ENCODE measurements around the gene DTWD2. TPM values are rescaled to one million over a fixed set of nuclear protein-coding genes. Genes with fewer than 3 reads are reported as not detected.

Gene DTWD2
- total and polyA plus RNA-seq, 2 experiments from 2014 or later, result 4.1 to 15.4 TPM

- H3K36me3 Mint-ChIP-seq (ENCODE audit: low read depth), result no peaks in the 10 kb centered on the region
- H3K4me3 Mint-ChIP-seq, result no peak overlapping the region
- Histone ChIP-seq H3K4me1 (ENCODE audit: insufficient read depth) (peaks cover 4% of the 10 kb centered on the region; the same call in 1 of the 2 replicates), H3K9me2 (ENCODE audit: insufficient read depth) (no peaks in the 10 kb centered on the region), H3K36me3 (ENCODE audit: insufficient read depth) (no peaks in the 10 kb centered on the region), H3K27ac (ENCODE audit: low read depth) (no peak overlapping the region), H2AFZ (no peak overlapping the region), H3F3A (replicated peaks; ENCODE audit: low read depth) (no peaks in the 10 kb centered on the region), H4K20me1 (replicated peaks; ENCODE audit: insufficient read depth) (no peaks in the 10 kb centered on the region), H3K4me2 (no peak overlapping the region), H3K79me2 (replicated peaks; ENCODE audit: insufficient read depth) (no peaks in the 10 kb centered on the region), H3K27me3 (ENCODE audit: insufficient read depth) (no peaks in the 10 kb centered on the region), H3K4me3 (no peak overlapping the region)
- H3K9me3 Mint-ChIP-seq, result no peaks in the 10 kb centered on the region
- no peak overlapping the region for H3K27ac Mint-ChIP-seq
- TF ChIP-seq EZH2phosphoT487 (IDR thresholded peaks at IDR 0.05; ENCODE audit: unreplicated experiment) (no peak), CREB1 (CRISPR knock-in tag; IDR thresholded peaks at IDR 0.05; ENCODE audit: low read depth) (no peak), REST (IDR thresholded peaks at IDR 0.05; ENCODE audit: unreplicated experiment) (no peak), ZNF462 (CRISPR knock-in tag; IDR thresholded peaks at IDR 0.05) (no peak), CTCF (conservative IDR thresholded peaks at IDR 0.05; ENCODE audit: low read depth in 2 of 2) (no peak), EZH2 (IDR thresholded peaks at IDR 0.05; ENCODE audit: low read depth, unreplicated experiment) (no peak), ZNF114 (CRISPR knock-in tag; IDR thresholded peaks at IDR 0.05) (no peak), POLR2AphosphoS5 (IDR thresholded peaks at IDR 0.05; ENCODE audit: low read depth) (no peak), STAT1 (IDR thresholded peaks at IDR 0.05; ENCODE audit: unreplicated experiment) (no peak), JUNB (IDR thresholded peaks at IDR 0.05; ENCODE audit: unreplicated experiment) (no peak), NANOG (IDR thresholded peaks at IDR 0.05; ENCODE audit: borderline replicate concordance) (no peak), ETS1 (IDR thresholded peaks at IDR 0.05) (no peak), ZNF331 (CRISPR knock-in tag; IDR thresholded peaks at IDR 0.05; ENCODE audit: low read depth) (no peak)
- H3K4me1 Mint-ChIP-seq, result peaks cover 3% of the 10 kb centered on the region; the same call in 2 of the 3 replicates
- ATAC-seq (no peak), DNase-seq (ENCODE audit: low spot score) (no peak)
- no peaks in the 10 kb centered on the region for H3K27me3 Mint-ChIP-seq (ENCODE audit: insufficient read depth, low read depth, poor library complexity)
Measured at GRCh38 chr5:118891252-118891651, 97.1 kb downstream of the DTWD2 start.
